ENCODE results near the gene KCTD6. TPM values are rescaled to one million over a fixed set of nuclear protein-coding genes. Genes with fewer than 3 reads are reported as not detected.

Gene KCTD6
- total RNA-seq, 1 donor from 2014 or later, result 11.9 TPM

GRCh38 chr3:58532794-58533220 is 40.9 kb downstream of the KCTD6 start:
- TF ChIP-seq CTCF (IDR thresholded peaks at IDR 0.05; ENCODE audit: unreplicated experiment), result peak; percentile 94
- Mint-ChIP-seq H3K27ac (ENCODE audit: unreplicated experiment) (peak overlapping the region; percentile 5), H3K4me1 (ENCODE audit: unreplicated experiment) (peaks cover 30% of the 10 kb centered on the region), H3K27me3 (ENCODE audit: unreplicated experiment) (peaks cover 14% of the 10 kb centered on the region), H3K4me3 (ENCODE audit: unreplicated experiment) (no peak overlapping the region), H3K36me3 (ENCODE audit: low read depth, unreplicated experiment) (no peaks in the 10 kb centered on the region), H3K9me3 (ENCODE audit: unreplicated experiment) (no peaks in the 10 kb centered on the region)
- peak; percentile 73 for DNase-seq (ENCODE audit: low spot score)

GRCh38 chr3:58534592-58535494 is 42.9 kb downstream of the KCTD6 start:
- no peak for TF ChIP-seq CTCF (IDR thresholded peaks at IDR 0.05; ENCODE audit: unreplicated experiment)
- Mint-ChIP-seq H3K9me3 (ENCODE audit: unreplicated experiment) (no peaks in the 10 kb centered on the region), H3K4me1 (ENCODE audit: unreplicated experiment) (peaks cover 23% of the 10 kb centered on the region), H3K27me3 (ENCODE audit: unreplicated experiment) (peaks cover 14% of the 10 kb centered on the region), H3K27ac (ENCODE audit: unreplicated experiment) (no peak overlapping the region), H3K36me3 (ENCODE audit: low read depth, unreplicated experiment) (no peaks in the 10 kb centered on the region), H3K4me3 (ENCODE audit: unreplicated experiment) (no peak overlapping the region)
- DNase-seq (ENCODE audit: low spot score), result no peak

- H3K27me3 Mint-ChIP-seq (ENCODE audit: unreplicated experiment), result peaks cover 14% of the 10 kb centered on the region
- no peak overlapping the region for H3K4me3 Mint-ChIP-seq (ENCODE audit: unreplicated experiment)
- peaks cover 23% of the 10 kb centered on the region for H3K4me1 Mint-ChIP-seq (ENCODE audit: unreplicated experiment)
- no peaks in the 10 kb centered on the region for H3K36me3 Mint-ChIP-seq (ENCODE audit: low read depth, unreplicated experiment)
- no peak for DNase-seq (ENCODE audit: low spot score)
- H3K9me3 Mint-ChIP-seq (ENCODE audit: unreplicated experiment), result no peaks in the 10 kb centered on the region
- H3K27ac Mint-ChIP-seq (ENCODE audit: unreplicated experiment), result no peak overlapping the region
- no peak for TF ChIP-seq CTCF (IDR thresholded peaks at IDR 0.05; ENCODE audit: unreplicated experiment)
Observed at GRCh38 chr3:58535531-58536500, 43.9 kb downstream of the KCTD6 start.

GRCh38 chr3:58536501-58537411 is 44.9 kb downstream of the KCTD6 start, which contains the start of gene ACOX2:
Gene ACOX2, minus strand, starts transcription at chr3:58537190. Its CDS starts 2,084 bp downstream, at chr3:58535106.
- H3K27ac Mint-ChIP-seq (ENCODE audit: unreplicated experiment), result no peak within 1 kb of the TSS
- H3K4me3 Mint-ChIP-seq (ENCODE audit: unreplicated experiment), result no peak within 1 kb of the TSS
- no peak for DNase-seq (ENCODE audit: low spot score)

More at GRCh38 chr3:58536501-58537411, 44.9 kb downstream of the KCTD6 start, which contains the start of gene ACOX2:
- Mint-ChIP-seq H3K4me1 (ENCODE audit: unreplicated experiment) (peaks cover 23% of the 10 kb centered on the region), H3K9me3 (ENCODE audit: unreplicated experiment) (no peaks in the 10 kb centered on the region), H3K36me3 (ENCODE audit: low read depth, unreplicated experiment) (no peaks in the 10 kb centered on the region), H3K27me3 (ENCODE audit: unreplicated experiment) (peaks cover 14% of the 10 kb centered on the region)
- no peak for TF ChIP-seq CTCF (IDR thresholded peaks at IDR 0.05; ENCODE audit: unreplicated experiment)

All from endothelial cell (in vitro differentiated cells).